Effector CD4-positive, alpha-beta T cell (primary cell): Measurements from ENCODE around the gene MEG3.

Experiments used
- DNase-seq: peaks from one replicate; pipeline ENCODE4 v3.0.0-alpha.2; 2020

MEG3 gene

DNA sequence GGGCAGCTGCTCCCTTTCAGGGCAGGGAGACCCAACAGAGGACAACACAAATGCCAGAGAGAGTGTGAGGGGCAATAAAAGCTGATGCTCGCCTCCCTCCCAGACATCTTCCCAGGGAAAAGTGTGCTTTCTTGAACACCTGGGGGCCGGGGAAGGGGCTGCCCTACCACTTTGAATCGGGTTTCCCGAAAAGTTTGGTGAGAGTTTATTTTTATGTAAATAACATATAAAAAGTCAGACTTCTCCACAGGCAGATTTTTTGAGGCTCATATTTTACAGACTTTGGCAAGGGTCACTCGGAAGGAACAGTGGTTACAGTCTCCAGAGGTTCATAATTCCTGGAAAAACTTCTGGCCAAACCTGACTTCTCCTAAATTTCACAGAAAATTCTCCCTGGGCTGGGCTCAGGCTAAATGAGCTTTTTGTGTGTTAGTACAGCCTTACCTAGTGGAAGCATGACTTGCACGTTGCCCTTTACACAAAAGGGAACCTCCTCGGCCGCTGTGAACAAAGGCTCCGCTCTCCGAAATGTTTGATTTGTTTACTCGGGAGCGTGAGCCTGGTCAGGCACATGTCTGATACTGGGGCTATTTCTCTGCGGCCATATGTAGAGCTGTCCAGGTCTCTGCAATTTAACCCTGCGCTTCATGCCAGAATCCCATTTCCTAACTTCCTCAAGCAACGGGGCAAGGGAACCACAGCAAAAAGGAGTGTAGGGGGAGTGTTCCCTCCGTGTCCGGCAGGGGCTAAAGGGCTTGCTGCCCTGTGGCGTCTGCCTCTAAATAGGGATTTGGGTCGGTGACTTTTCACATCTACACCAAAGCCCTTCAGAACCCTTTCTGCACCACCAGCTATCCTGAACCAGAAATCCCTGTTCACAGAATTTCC, 74.2 kb downstream of the MEG3 start:
- DNase-seq = no peak

DNA sequence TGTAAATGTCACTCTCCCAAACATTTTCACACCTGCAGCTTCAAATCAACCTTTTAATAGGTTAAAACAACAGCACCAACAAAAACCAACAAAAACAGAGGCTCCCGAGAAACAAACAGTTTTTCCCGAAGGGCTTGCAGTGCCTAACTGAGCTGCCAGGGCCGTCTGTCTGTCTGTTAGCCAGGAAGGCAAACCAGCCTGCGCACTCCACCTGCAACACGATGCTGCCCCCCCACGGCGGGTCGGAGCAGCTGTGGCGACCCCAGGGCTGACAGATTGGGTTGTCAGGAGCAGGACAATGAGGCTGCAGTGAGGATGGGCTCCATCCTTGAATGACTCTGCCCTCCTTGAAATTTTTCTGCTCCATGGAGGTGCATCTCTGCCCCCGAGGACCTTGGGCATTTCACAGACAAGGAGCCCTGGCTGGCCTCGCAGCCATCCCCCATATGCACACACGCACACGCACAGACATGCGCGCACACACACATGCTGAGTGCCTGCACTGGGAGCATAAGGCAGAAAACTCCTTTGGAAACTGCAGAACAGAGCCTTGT, 75.0 kb downstream of the MEG3 start:
- DNase-seq = no peak

DNA sequence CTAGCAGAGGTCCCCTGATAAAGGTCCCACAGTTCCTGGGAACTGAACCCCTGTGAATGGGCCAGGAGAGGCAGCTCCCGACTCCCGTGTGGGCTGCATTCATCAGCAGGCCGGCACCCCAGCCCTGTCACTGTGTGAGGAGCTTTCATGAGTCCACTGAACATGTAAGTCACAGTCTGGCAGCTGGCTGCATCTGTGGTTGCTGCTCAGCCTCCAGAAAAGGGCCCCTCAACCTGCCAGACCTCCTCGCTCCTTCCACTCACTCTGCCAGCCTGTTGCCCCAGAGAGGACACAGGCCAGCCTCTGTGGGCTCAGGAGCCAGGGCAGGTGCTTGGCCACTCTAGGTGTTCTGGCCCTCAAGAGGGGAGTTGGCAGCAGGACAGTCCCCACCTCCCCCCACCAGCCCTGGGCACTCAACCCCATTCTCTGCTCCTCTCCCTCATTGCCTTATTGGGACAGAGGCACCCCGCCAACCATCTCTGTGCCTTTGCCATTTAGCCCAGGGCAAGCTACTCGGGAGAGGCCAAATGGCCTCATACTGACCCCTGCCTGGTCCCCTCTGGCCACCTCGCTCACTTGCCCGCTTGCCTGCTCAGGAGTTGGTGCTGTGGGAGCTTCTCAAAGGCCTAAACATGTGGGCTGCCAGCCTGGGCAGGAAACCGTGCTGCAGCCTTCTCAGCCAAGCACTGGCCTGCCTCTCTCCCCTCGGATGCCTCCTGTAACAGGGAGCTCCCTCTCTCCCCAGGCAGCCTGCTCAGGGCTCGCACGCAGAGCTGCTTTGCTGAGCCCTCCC, 75.7 kb downstream of the MEG3 start:
- no peak for DNase-seq

DNA sequence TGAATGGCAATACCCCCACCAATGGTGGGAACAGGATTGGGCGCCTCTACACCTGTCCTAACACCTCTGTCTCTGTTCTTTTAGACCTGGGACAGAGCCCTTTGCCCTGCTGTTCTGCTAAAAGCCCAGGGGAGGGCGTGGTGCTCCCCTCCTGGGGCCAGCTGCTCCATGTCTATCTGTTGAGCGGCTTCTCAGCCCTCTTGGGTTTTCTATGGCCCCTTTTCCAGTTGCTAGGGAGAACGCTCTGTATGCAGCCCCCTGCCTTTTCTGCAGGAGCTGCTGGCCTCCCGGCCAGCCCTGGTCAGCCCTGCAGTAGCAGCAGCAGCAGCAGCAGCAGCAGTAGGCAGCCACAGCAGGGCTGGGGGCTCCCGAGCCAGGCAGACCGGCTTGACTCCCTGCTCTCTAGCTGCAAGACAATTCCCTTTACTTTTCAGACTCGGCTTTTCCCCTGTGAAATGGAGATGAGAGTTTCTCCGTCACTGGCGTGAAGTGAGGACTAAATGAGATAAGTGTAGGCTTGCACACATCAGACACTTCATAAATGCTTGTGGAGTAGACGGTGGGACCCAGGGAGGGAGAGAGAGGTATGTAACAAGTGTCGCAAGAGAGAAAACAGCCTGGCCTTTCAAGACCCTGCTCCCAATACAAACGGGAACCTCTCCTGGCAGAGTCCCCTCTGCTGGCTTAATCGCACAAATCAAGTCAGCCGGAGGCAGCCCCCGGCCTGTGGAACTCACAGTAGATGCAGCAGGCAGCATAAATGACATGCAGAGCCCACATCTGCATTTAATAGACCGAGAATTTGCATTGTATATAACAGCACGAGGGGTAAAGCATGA, 76.6 kb downstream of the MEG3 start:
- DNase-seq = no peak

DNA sequence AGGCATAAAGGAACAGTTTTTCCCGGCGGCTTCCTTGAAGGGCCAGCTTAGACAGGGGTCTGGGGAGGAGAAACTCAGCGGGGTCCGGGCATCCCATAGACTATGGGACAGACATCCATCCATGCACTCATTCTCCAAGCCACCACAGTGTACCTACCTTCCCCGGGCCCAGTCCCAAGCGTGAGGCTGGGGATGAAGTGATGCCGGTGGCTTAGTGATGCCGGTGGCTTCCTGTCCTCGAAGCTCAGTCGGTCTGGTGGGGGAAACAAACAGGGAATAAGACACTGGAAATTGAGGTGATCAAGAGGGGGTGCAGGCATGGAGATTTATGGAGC, 77.2 kb downstream of the MEG3 start:
- DNase-seq = no peak

DNA sequence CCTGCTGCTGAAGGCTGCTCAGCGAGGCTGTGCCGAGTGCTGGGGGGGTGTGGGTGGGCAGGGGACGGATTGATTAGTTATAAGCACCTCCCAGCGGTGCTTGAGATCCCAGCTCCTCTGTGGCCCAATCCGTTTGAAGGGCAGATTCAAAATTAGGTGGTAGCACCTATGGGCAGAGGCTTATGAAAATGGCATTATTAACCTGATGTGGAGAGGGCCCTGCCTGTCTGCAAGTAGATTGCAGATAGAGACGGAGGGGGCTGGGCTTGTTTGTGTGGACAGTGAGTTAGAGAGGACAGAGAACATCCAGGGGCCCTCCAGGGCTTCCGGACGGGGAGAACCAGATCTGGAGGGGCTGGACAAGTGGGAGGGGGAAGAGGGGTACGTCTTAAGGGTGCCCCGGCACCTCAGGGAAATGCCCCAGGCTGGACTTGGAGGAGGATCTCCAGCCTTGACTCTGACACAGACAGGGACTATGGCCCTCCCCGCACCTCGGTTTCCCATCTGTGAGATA, 77.8 kb downstream of the MEG3 start, which contains the start of gene RTL1:
Gene RTL1, minus strand, starts transcription at position 51 of the 514 bp plus-strand sequence. CDS start 18,934 bp downstream, outside the sequence.
- DNase-seq = no peak

DNA sequence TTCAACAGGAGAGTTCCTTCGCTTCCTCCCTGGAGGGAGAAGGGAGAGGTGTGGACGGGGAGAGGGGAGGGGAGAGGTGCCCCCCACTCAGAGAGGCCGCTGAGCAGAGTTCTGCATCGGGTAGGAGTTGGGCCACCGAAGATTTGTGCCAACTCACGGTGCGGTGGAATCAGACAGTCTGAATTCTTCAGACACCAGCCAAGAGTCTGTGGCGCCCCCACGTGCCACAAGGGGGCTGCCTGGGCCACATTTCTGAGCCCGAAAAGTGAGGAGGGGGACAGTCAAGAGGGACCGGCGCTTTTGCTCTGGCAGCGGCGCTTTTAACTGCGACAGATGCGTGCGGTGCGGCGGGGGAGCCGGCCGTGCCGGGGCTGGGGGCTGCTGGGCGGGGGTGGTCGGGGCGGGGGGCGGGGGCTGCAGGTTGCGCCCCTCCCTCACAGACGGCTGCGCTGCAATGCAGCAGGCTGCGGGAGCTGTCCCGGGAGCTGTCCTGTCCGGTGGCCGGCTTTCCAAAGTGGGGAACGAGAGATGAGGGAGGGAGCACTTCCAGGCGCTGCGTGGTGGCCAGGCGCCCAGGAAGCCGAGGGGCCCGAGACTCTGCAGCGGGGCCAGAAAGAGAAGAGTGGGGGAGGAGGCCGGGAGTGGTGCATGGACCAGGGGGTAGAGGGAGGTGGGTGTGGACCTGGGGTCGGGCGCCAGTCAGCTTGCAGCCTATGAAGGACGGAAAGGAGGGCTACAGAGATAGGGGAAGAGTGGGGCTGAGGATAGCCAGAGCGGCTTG, 78.6 kb downstream of the MEG3 start:
- no peak for DNase-seq

DNA sequence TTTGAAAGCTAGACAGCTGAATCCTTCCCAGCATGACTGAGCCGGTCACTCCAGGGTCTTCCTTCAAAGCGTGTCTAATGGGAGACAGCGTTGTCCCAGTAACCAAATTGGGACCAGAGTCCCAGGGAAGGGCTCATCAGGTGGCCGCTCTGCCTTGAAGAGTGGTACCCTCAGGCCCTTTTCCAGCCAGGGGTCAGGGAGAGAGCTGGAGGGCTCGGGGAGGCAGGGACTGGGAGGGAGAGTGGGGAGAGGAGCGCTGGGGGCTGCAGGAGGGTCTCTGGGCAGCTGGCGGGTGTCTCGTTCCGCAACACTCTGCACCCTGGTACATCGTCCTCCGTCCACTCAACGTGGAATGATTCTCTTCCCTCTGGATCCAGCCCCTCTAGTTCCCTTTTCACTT, 79.2 kb downstream of the MEG3 start:
- DNase-seq = no peak

DNA sequence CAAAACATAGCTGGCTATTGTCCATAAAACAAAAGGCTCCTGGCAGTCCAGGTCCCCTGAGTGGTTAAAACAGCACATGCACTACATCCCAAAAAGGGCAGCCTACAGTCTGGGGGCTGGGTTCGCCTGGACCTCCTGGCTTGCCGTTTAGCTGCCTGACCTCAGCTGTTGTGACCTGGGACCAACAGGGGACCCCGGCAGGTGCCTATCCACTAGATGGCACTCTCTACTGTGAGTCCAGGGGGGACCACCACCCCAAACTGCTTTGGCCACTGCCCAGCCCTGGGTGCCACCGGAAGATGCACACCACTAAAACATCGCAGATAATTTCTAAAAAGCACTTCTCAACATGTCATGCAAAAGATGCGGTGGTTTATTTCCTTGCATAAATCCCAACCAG, 80.5 kb downstream of the MEG3 start:
- DNase-seq = no peak

DNA sequence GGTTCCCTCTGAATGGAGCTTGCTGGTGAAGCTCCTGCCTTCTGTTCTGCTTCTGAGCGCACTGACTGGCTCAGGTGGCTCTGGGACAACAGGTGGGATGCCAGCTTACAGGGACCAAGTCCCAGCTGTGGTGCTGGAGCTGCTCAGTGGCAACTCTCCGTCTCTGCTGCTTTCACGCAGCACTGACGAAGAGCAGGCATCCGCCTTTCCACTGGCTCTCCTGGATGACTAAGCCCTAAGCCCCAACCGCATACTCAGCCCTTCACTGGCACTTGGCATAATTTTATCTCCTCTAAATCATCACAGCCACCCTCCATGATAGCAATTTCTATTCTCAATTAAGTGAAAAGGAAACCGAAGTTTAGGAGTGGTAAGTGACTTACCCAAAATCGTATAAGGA, 81.3 kb downstream of the MEG3 start:
- no peak for DNase-seq

DNA sequence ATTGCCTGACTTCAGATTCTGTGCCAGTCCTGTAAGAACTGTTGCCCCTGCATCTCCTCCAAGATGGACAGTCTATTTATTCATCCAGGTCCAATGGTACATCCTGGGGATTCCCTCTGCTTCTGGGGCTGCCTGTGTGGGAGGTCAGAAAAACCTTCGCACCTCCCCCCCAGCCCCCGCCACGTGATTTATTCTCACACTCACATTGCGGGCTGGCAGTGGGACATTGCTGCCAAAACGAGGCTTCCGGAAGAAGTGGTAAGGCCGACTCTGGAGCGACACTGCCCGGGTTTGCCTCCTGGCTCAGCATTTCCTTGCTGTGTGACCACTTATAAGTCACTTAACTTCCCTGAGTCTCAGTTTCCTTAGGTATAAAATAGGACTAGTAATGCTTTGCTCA, 83.5 kb downstream of the MEG3 start:
- no peak for DNase-seq
